Measurements from ENCODE around the gene PPFIA2.

PPFIA2 gene
- 0 to 5.9 (median 0.04) reads per million in 17 experiments for total RNA-seq

GRCh38 chr12:81759190-81760051 is at the start of gene PPFIA2:
PPFIA2 (minus strand) TSS chr12:81759350.
- peak in 2 of 4 experiments; percentile 3 to 11 for DNase-seq

GRCh38 chr12:81800298-81801148 is 41.4 kb upstream of the PPFIA2 start:
- DNase-seq = no peak

- DNase-seq = no peak
These were observed 39.1 kb upstream of the PPFIA2 start for GRCh38 chr12:81798294-81798693.

GRCh38 chr12:81797100-81797499 is 38.0 kb upstream of the PPFIA2 start:
- DNase-seq = peak in 3 of 4 experiments; percentile 4 to 47 (median 24)

GRCh38 chr12:81792666-81793065 is 33.5 kb upstream of the PPFIA2 start:
- DNase-seq = no peak

- no peak for DNase-seq
These were observed 20.1 kb upstream of the PPFIA2 start for GRCh38 chr12:81779216-81779615.

GRCh38 chr12:81778719-81779118 is 19.6 kb upstream of the PPFIA2 start:
- DNase-seq = no peak

GRCh38 chr12:81758421-81759189 is 545 bp downstream of the PPFIA2 start:
- DNase-seq = peak; percentile 10 to 33 (median 30)

- DNase-seq = no peak
These were observed 1.3 kb downstream of the PPFIA2 start for GRCh38 chr12:81757731-81758365.

- DNase-seq = no peak
These were observed 29.4 kb downstream of the PPFIA2 start for GRCh38 chr12:81729781-81730180.

GRCh38 chr12:81727391-81727790 is 31.8 kb downstream of the PPFIA2 start:
- DNase-seq = no peak

GRCh38 chr12:81726634-81727033 is 32.5 kb downstream of the PPFIA2 start:
- DNase-seq = no peak

- DNase-seq = no peak
These were observed 35.8 kb downstream of the PPFIA2 start for GRCh38 chr12:81723361-81723760.

- no peak for DNase-seq
These were observed 37.1 kb downstream of the PPFIA2 start for GRCh38 chr12:81722004-81722403.

- DNase-seq = no peak
These were observed 40.5 kb downstream of the PPFIA2 start for GRCh38 chr12:81718616-81719015.

GRCh38 chr12:81712536-81712935 is 46.6 kb downstream of the PPFIA2 start:
- no peak for DNase-seq

GRCh38 chr12:81705586-81705985 is 53.6 kb downstream of the PPFIA2 start:
- no peak for DNase-seq

- no peak for DNase-seq
These were observed 59.6 kb downstream of the PPFIA2 start for GRCh38 chr12:81699551-81699950.

- DNase-seq = no peak
These were observed 67.1 kb downstream of the PPFIA2 start for GRCh38 chr12:81692008-81692407.

- no peak for DNase-seq
These were observed 75.3 kb downstream of the PPFIA2 start for GRCh38 chr12:81683881-81684280.

- no peak for DNase-seq
These were observed 79.5 kb downstream of the PPFIA2 start for GRCh38 chr12:81679614-81680013.

- DNase-seq = no peak
These were observed 88.4 kb downstream of the PPFIA2 start for GRCh38 chr12:81670759-81671158.
